ENCODE results near the gene LIN28B. TPM values are rescaled to one million over a fixed set of nuclear protein-coding genes. Genes with fewer than 3 reads are reported as not detected.
A peak's percentile ranks its signal among the peaks of the same experiment; 100 is the strongest.
"Not testable (repeated sequence)": the region's sequence is repeated elsewhere in the genome, so short reads cannot be mapped to it uniquely, and the experiment has no call there.

LIN28B gene
- total RNA-seq, 1 donor from 2014 or later: 5.1 TPM

- DNase-seq (ENCODE audit: low spot score): peak; percentile 31
Observed at GRCh38 chr6:105067329-105067728, 110.4 kb downstream of the LIN28B start.

GRCh38 chr6:105068407-105068806, 111.5 kb downstream of the LIN28B start:
- DNase-seq (ENCODE audit: low spot score): no peak

- no peak for DNase-seq (ENCODE audit: low spot score)
Observed at GRCh38 chr6:105069821-105070445, 113.0 kb downstream of the LIN28B start.

- no peak for DNase-seq (ENCODE audit: low spot score)
Observed at GRCh38 chr6:105072798-105073199, 115.9 kb downstream of the LIN28B start.

DNA sequence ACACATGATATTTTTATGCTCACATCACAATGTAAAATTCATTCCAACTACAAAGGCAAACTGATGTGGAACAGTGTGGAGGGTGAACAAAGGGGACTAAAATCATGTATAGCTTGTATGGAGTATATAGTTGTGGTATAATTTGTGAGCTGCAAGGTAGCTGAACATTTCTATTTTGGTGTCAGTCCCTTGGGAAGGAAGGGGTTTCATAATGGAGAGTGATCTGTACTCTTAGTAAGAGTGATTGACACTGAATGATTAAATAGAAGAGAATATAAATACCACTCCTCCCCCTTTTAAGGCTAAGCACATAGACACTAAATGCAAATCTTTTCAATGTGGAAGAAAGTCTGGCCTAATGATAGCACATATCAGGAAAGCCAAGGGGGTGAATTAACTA, 118.3 kb downstream of the LIN28B start:
- DNase-seq (ENCODE audit: low spot score): no peak

DNA sequence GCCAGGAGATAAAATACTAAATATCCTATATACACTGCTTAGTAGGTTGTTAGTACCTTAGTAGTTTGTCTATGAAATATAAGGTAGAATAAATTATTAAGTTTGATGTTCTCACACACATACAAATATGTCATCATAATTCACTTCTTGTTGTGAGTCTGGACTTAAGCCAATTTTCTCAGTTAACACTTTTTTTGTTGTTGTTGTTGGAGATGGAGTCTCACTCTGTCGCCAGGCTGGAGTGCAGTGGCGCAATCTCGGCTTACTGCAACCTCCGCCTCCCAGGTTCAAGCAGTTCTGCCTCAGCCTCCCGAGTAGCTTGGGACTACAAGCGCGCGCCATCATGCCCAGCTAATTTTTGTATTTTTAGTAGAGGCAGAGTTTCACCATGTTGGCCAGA, 119.5 kb downstream of the LIN28B start:
- not testable (repeated sequence) for DNase-seq (ENCODE audit: low spot score)

DNA sequence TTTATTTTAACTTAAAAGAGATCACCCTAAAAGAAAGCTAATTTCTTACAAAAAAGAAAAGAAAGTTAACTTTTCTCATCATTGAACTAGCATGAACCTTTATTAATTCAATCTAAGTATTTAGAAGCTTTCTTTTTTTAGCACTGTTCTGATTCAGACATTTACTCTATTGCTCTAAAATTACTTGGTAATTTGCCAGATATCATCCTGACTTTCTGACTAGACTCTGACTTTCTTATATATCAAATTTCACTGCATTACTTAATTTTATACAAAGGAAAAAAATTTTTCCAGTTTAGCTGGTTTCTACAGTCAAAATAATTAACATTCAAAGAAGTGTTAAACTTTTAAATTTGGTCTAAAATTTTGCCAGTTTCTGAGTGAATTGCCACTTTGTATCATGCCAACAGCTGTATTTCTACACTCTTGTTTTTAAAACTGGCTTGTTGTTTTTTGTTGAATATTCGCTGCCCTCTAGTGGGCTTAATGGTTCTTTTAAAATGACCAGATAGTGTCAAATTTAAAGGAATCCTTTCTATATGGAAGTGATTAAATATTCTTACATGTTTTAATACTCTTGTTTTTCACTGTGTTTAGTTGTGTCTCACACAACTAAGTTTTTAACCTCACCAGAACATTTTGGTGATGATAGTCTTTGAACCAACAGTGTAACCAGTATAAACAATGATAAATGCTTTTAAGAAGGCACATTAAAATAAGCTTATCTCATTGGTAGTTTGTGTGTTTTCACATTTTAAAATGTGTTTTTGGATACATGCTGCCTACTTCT, 120.9 kb downstream of the LIN28B start:
- peak; percentile 79 for DNase-seq (ENCODE audit: low spot score)

GRCh38 chr6:105078386-105078708, 121.4 kb downstream of the LIN28B start:
- DNase-seq (ENCODE audit: low spot score): no peak

- DNase-seq (ENCODE audit: low spot score): no peak
Observed at GRCh38 chr6:105080279-105080678, 123.4 kb downstream of the LIN28B start.

- not testable (repeated sequence) for DNase-seq (ENCODE audit: low spot score)
Observed at GRCh38 chr6:105081662-105082061, 124.8 kb downstream of the LIN28B start.

GRCh38 chr6:105087571-105088211, 130.8 kb downstream of the LIN28B start:
- peak; percentile 66 for DNase-seq (ENCODE audit: low spot score)

DNA sequence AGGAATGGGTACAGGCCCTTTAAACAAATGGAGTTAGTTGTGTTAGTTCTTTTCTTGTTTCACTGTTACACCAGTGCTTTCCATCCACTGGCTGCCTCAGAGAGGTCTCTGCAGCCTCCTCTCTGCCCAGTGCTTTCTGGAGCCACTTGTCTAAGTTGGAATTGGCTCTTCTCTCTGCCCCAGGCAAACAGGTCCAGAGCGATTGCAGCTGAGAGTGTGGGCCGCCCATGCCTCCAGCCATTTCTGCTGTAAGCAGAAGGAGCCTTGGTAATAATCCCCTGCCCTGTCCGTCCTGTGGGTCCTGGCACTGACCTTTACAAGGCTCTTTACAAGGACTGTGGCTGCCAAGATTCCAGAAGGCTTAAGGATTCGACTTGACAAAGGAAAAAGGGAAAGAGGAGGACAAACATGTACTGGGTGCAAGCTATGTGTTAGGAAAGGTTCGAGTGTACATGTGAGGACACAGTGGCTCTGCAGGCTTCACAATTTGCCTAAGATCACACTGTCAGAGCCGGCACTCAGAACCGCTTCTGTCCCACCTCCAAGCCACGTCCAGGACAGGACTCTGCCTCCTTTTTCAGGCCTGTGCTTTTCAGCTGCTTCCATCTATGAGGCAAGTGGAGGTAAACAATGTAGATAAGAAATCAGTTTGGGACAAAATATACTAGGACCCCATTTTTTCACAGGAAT, 134.4 kb downstream of the LIN28B start:
- no peak for DNase-seq (ENCODE audit: low spot score)

GRCh38 chr6:105094133-105094640, 137.3 kb downstream of the LIN28B start:
- no peak for DNase-seq (ENCODE audit: low spot score)

DNA sequence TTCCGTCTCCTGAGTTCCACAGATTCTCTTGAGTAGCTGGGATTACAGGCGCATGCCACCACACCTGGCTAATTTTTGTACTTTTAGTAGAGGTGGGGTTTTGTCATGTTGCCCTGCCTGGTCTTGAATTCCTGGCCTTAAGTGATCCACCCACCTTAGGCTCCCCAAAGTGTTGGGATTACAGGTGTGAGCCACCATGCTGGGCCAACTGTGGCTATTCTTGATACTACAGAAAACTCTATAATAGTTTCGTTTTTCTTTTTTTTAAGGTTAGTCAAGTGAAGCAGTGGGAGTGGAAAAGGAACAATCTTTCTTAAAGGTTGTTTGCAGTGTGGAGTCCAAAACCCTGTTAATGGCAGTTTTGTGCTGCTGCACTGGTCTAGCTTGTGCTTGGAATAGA, 138.2 kb downstream of the LIN28B start:
- DNase-seq (ENCODE audit: low spot score): no peak

DNA sequence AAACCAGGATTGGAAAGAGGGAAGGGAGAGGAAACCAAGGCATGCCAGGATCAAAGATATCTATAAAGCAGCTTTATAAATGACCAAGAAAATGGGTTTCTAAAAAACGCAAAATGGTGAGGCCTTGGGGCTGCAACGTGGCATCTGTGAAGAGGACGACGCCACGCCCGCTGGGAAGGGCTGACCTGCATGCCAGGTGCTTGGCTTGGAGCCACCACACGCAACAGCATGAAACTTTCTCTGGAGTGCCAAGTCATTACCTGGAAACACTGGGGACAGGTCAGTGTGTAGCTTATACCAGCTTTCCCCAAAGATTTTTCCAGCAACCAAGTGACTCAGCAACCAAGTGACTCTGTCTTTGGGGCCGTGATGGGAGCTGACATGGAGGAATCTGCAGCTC, 140.4 kb downstream of the LIN28B start:
- DNase-seq (ENCODE audit: low spot score): no peak

- no peak for DNase-seq (ENCODE audit: low spot score)
Observed at GRCh38 chr6:105099371-105099770, 142.5 kb downstream of the LIN28B start.

DNA sequence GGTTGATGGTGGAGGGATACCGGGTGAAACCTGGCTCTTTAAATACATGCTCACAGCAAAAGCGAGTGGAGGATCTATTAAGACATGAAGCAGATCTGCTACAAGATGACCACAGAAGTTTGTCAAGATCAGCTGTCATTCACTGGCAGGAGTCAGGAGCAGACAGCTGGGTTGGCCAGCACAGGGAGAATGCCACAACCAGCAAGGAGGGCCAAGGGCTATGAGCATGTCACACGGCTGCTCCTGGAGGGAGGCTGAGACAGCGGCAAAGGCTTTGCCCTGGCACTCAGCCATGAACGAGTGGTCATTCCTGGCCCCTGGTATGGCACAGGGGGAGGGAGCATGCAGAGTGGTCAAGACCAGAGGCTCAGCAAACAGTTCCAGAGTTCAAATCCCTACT, 145.3 kb downstream of the LIN28B start:
- no peak for DNase-seq (ENCODE audit: low spot score)

DNA sequence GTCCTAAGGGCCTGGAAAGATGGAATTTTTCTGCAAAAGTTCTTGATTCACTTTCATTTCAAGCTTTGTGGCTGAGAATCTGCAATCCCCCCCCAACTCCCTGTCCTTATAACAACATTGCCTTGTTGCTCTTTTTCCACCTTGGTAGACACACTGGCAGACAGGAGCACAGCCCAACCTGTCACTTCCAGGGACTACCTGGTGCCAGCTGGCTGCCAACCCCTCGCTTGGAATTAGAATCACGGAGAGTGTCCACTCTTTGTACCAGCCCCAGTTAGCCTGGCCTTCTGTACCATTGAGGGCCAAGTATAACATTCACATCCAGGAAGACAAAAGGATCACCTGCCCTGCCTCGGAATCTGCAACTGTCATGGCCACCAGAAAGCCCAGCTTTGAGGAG, 148.2 kb downstream of the LIN28B start:
- no peak for DNase-seq (ENCODE audit: low spot score)

- no peak for DNase-seq (ENCODE audit: low spot score)
Observed at GRCh38 chr6:105106260-105106659, 149.4 kb downstream of the LIN28B start.

DNA sequence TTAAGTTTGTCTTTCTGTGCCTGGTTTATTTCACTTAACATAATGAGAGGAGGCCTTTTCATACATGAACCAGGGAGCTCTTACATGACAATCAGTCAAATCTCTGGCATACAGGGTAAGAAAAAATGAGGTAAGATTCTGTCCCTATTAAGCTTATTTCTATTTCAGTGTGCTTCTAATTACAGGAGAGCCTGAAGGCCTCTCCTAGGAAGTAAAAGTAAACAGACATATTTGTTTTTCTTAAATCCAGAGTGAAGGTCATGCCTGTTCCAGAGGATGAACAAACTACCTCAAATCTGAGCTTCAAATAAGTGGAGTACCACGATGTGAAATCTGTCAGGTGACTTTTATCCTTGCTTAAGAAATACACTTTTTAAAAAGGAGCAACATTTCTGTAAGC, 150.3 kb downstream of the LIN28B start:
- peak; percentile 14 for DNase-seq (ENCODE audit: low spot score)

GRCh38 chr6:105108631-105109262, 151.8 kb downstream of the LIN28B start:
- DNase-seq (ENCODE audit: low spot score): no peak
